Measurements from ENCODE around the gene EXOC4.
"Not testable (repeated sequence)": the region's sequence is repeated elsewhere in the genome, so short reads cannot be mapped to it uniquely, and the experiment has no call there.

The EXOC4 gene

GRCh38 chr7:133888061-133888930 is 635.4 kb downstream of the EXOC4 start:
- no peaks in the 10 kb centered on the region for H3K27me3 ChIP-seq (ENCODE audit: control insufficient read depth, insufficient read depth, low read length)
- no peak overlapping the region for H3K9ac ChIP-seq (ENCODE audit: low read length)
- H3K4me1 ChIP-seq (ENCODE audit: control insufficient read depth, insufficient read depth, low read length) = no peaks in the 10 kb centered on the region
- no peaks in the 10 kb centered on the region for H3K9me3 ChIP-seq (ENCODE audit: control insufficient read depth, insufficient read depth, low read depth, low read length)
- H3K27ac ChIP-seq (ENCODE audit: low read depth, low read length) = no peak overlapping the region
- no peaks in the 10 kb centered on the region for H3K36me3 ChIP-seq (ENCODE audit: control insufficient read depth, insufficient read depth, low read length)
- no peak overlapping the region for H3K4me3 ChIP-seq (ENCODE audit: low read depth, low read length)

- no peak overlapping the region for H3K4me3 ChIP-seq (ENCODE audit: low read depth, low read length)
- H3K9ac ChIP-seq (ENCODE audit: low read length) = no peak overlapping the region
- H3K27me3 ChIP-seq (ENCODE audit: control insufficient read depth, insufficient read depth, low read length) = no peaks in the 10 kb centered on the region
- H3K4me1 ChIP-seq (ENCODE audit: control insufficient read depth, insufficient read depth, low read length) = peaks cover 13% of the 10 kb centered on the region
- no peaks in the 10 kb centered on the region for H3K36me3 ChIP-seq (ENCODE audit: control insufficient read depth, insufficient read depth, low read length)
- no peak overlapping the region for H3K27ac ChIP-seq (ENCODE audit: low read depth, low read length)
- no peaks in the 10 kb centered on the region for H3K9me3 ChIP-seq (ENCODE audit: control insufficient read depth, insufficient read depth, low read depth, low read length)
Observed at GRCh38 chr7:133904776-133905175, 651.9 kb downstream of the EXOC4 start.

- H3K9me3 ChIP-seq (ENCODE audit: control insufficient read depth, insufficient read depth, low read depth, low read length); H3K36me3 ChIP-seq (ENCODE audit: control insufficient read depth, insufficient read depth, low read length); H3K27me3 ChIP-seq (ENCODE audit: control insufficient read depth, insufficient read depth, low read length); H3K9ac ChIP-seq (ENCODE audit: low read length); H3K27ac ChIP-seq (ENCODE audit: low read depth, low read length); H3K4me3 ChIP-seq (ENCODE audit: low read depth, low read length): not testable (repeated sequence)
- H3K4me1 ChIP-seq (ENCODE audit: control insufficient read depth, insufficient read depth, low read length) = peaks cover 13% of the 10 kb centered on the region
Observed at GRCh38 chr7:133906553-133906952, 653.7 kb downstream of the EXOC4 start.

- Histone ChIP-seq H3K27ac (ENCODE audit: low read depth, low read length) (no peak overlapping the region), H3K9me3 (ENCODE audit: control insufficient read depth, insufficient read depth, low read depth, low read length) (no peaks in the 10 kb centered on the region), H3K36me3 (ENCODE audit: control insufficient read depth, insufficient read depth, low read length) (no peaks in the 10 kb centered on the region), H3K27me3 (ENCODE audit: control insufficient read depth, insufficient read depth, low read length) (no peaks in the 10 kb centered on the region), H3K9ac (ENCODE audit: low read length) (no peak overlapping the region), H3K4me3 (ENCODE audit: low read depth, low read length) (no peak overlapping the region), H3K4me1 (ENCODE audit: control insufficient read depth, insufficient read depth, low read length) (peaks cover 3% of the 10 kb centered on the region; the same call in 1 of the 2 replicates)
Observed at GRCh38 chr7:133910761-133911160, 657.9 kb downstream of the EXOC4 start.

- H3K4me1 ChIP-seq (ENCODE audit: control insufficient read depth, insufficient read depth, low read length) = peaks cover 3% of the 10 kb centered on the region; the same call in 1 of the 2 replicates
- H3K27ac ChIP-seq (ENCODE audit: low read depth, low read length) = no peak overlapping the region
- no peak overlapping the region for H3K9ac ChIP-seq (ENCODE audit: low read length)
- no peak overlapping the region for H3K4me3 ChIP-seq (ENCODE audit: low read depth, low read length)
- H3K36me3 ChIP-seq (ENCODE audit: control insufficient read depth, insufficient read depth, low read length) = no peaks in the 10 kb centered on the region
- H3K27me3 ChIP-seq (ENCODE audit: control insufficient read depth, insufficient read depth, low read length) = no peaks in the 10 kb centered on the region
- no peaks in the 10 kb centered on the region for H3K9me3 ChIP-seq (ENCODE audit: control insufficient read depth, insufficient read depth, low read depth, low read length)
Observed at GRCh38 chr7:133911724-133912123, 658.8 kb downstream of the EXOC4 start.

- Histone ChIP-seq H3K4me1 (ENCODE audit: control insufficient read depth, insufficient read depth, low read length) (peaks cover 3% of the 10 kb centered on the region; the same call in 1 of the 2 replicates), H3K27ac (ENCODE audit: low read depth, low read length) (no peak overlapping the region), H3K9me3 (ENCODE audit: control insufficient read depth, insufficient read depth, low read depth, low read length) (no peaks in the 10 kb centered on the region), H3K4me3 (ENCODE audit: low read depth, low read length) (no peak overlapping the region), H3K27me3 (ENCODE audit: control insufficient read depth, insufficient read depth, low read length) (no peaks in the 10 kb centered on the region), H3K36me3 (ENCODE audit: control insufficient read depth, insufficient read depth, low read length) (no peaks in the 10 kb centered on the region), H3K9ac (ENCODE audit: low read length) (no peak overlapping the region)
Observed at GRCh38 chr7:133912916-133913697, 660.2 kb downstream of the EXOC4 start.

- peaks cover 6% of the 10 kb centered on the region; the same call in 1 of the 2 replicates for H3K9me3 ChIP-seq (ENCODE audit: control insufficient read depth, insufficient read depth, low read depth, low read length)
- H3K4me1 ChIP-seq (ENCODE audit: control insufficient read depth, insufficient read depth, low read length) = peaks cover 3% of the 10 kb centered on the region; the same call in 1 of the 2 replicates
- H3K9ac ChIP-seq (ENCODE audit: low read length) = no peak overlapping the region
- no peaks in the 10 kb centered on the region for H3K27me3 ChIP-seq (ENCODE audit: control insufficient read depth, insufficient read depth, low read length)
- no peak overlapping the region for H3K27ac ChIP-seq (ENCODE audit: low read depth, low read length)
- H3K36me3 ChIP-seq (ENCODE audit: control insufficient read depth, insufficient read depth, low read length) = peaks cover 3% of the 10 kb centered on the region; the same call in 1 of the 2 replicates
- H3K4me3 ChIP-seq (ENCODE audit: low read depth, low read length) = no peak overlapping the region
Observed at GRCh38 chr7:133916621-133917020, 663.7 kb downstream of the EXOC4 start.

GRCh38 chr7:133919810-133920209 is 666.9 kb downstream of the EXOC4 start:
- Histone ChIP-seq H3K4me3 (ENCODE audit: low read depth, low read length) (no peak overlapping the region), H3K4me1 (ENCODE audit: control insufficient read depth, insufficient read depth, low read length) (no peaks in the 10 kb centered on the region), H3K9me3 (ENCODE audit: control insufficient read depth, insufficient read depth, low read depth, low read length) (peaks cover 6% of the 10 kb centered on the region; the same call in 1 of the 2 replicates), H3K36me3 (ENCODE audit: control insufficient read depth, insufficient read depth, low read length) (peaks cover 3% of the 10 kb centered on the region; the same call in 1 of the 2 replicates), H3K27ac (ENCODE audit: low read depth, low read length) (no peak overlapping the region), H3K9ac (ENCODE audit: low read length) (no peak overlapping the region), H3K27me3 (ENCODE audit: control insufficient read depth, insufficient read depth, low read length) (no peaks in the 10 kb centered on the region)

- Histone ChIP-seq H3K9me3 (ENCODE audit: control insufficient read depth, insufficient read depth, low read depth, low read length) (peaks cover 6% of the 10 kb centered on the region; the same call in 1 of the 2 replicates), H3K9ac (ENCODE audit: low read length) (no peak overlapping the region), H3K4me1 (ENCODE audit: control insufficient read depth, insufficient read depth, low read length) (no peaks in the 10 kb centered on the region), H3K4me3 (ENCODE audit: low read depth, low read length) (no peak overlapping the region), H3K27me3 (ENCODE audit: control insufficient read depth, insufficient read depth, low read length) (no peaks in the 10 kb centered on the region), H3K36me3 (ENCODE audit: control insufficient read depth, insufficient read depth, low read length) (peaks cover 3% of the 10 kb centered on the region; the same call in 1 of the 2 replicates), H3K27ac (ENCODE audit: low read depth, low read length) (no peak overlapping the region)
Observed at GRCh38 chr7:133921635-133922182, 668.8 kb downstream of the EXOC4 start.

- H3K27me3 ChIP-seq (ENCODE audit: control insufficient read depth, insufficient read depth, low read length) = no peaks in the 10 kb centered on the region
- no peaks in the 10 kb centered on the region for H3K4me1 ChIP-seq (ENCODE audit: control insufficient read depth, insufficient read depth, low read length)
- H3K27ac ChIP-seq (ENCODE audit: low read depth, low read length) = no peak overlapping the region
- no peak overlapping the region for H3K9ac ChIP-seq (ENCODE audit: low read length)
- H3K4me3 ChIP-seq (ENCODE audit: low read depth, low read length) = no peak overlapping the region
- H3K36me3 ChIP-seq (ENCODE audit: control insufficient read depth, insufficient read depth, low read length) = peaks cover 3% of the 10 kb centered on the region; the same call in 1 of the 2 replicates
- H3K9me3 ChIP-seq (ENCODE audit: control insufficient read depth, insufficient read depth, low read depth, low read length) = peaks cover 6% of the 10 kb centered on the region; the same call in 1 of the 2 replicates
Observed at GRCh38 chr7:133923974-133924373, 671.1 kb downstream of the EXOC4 start.

All from HUES6 (cell line).